EL (cell line): ENCODE results near the gene SPANXN4.

Experiments used
- DNase-seq: peaks from one replicate; pipeline ENCODE4 v3.0.0-alpha.2; 2016

SPANXN4 gene

GRCh38 chrX:143025628-143026027 lies at the start of gene SPANXN4:
TSS of gene SPANXN4 (plus strand) at chrX:143025928. CDS start at chrX:143026015, 87 bp downstream.
- DNase-seq = no peak

- DNase-seq = no peak
Measured at GRCh38 chrX:142977128-142977914, 48.4 kb upstream of the SPANXN4 start.

GRCh38 chrX:142978130-142978684 lies 47.5 kb upstream of the SPANXN4 start:
- DNase-seq = no peak

- no peak for DNase-seq
Measured at GRCh38 chrX:142982679-142983078, 43.0 kb upstream of the SPANXN4 start.

- DNase-seq = no peak
Measured at GRCh38 chrX:142994988-142995387, 30.7 kb upstream of the SPANXN4 start.

- DNase-seq = no peak
Measured at GRCh38 chrX:142998447-142999198, 27.1 kb upstream of the SPANXN4 start.

GRCh38 chrX:142999199-142999701 lies 26.5 kb upstream of the SPANXN4 start:
- no peak for DNase-seq

- DNase-seq = no peak
Measured at GRCh38 chrX:143002206-143002605, 23.5 kb upstream of the SPANXN4 start.

- no peak for DNase-seq
Measured at GRCh38 chrX:143017272-143017671, 8.5 kb upstream of the SPANXN4 start.

- DNase-seq = no peak
Measured at GRCh38 chrX:143027275-143027674, 1.5 kb downstream of the SPANXN4 start.

- DNase-seq = no peak
Measured at GRCh38 chrX:143047511-143047910, 21.8 kb downstream of the SPANXN4 start.

GRCh38 chrX:143058120-143058519 lies 32.4 kb downstream of the SPANXN4 start:
- no peak for DNase-seq

- DNase-seq = no peak
Measured at GRCh38 chrX:143081231-143081630, 55.5 kb downstream of the SPANXN4 start.

- DNase-seq = no peak
Measured at GRCh38 chrX:143082537-143082936, 56.8 kb downstream of the SPANXN4 start.
